Activated naive CD4-positive, alpha-beta T cell treated with anti-CD3 and anti-CD28 coated beads, Interleukin-2, amount 10 ng/mL, durations not matched to agents 7 days and 5 days (primary cell): Measurements from ENCODE around the gene HNRNPA3.

Experiments
- CTCF ChIA-PET: fragments of 350-600 bp; sonication (Branson Sonifier 250); formaldehyde crosslinking; loops from one replicate; lab custom pipeline; 2021; ENCODE audit warnings: antibody characterized with exemption; lab: Charles Lee
- DNase-seq: peaks from one replicate; pipeline ENCODE4 v3.0.0-alpha.2; 2020
- H3K27ac Mint-ChIP-seq: one replicate; pipeline ENCODE4 v1.8.0; 2021; ENCODE audit warnings: mild to moderate bottlenecking, moderate library complexity, mixed read lengths
- H3K27me3 Mint-ChIP-seq: one replicate; pipeline ENCODE4 v1.8.0; 2021; ENCODE audit warnings: mild to moderate bottlenecking, mixed read lengths
- H3K36me3 Mint-ChIP-seq: one replicate; pipeline ENCODE4 v1.8.0; 2021; ENCODE audit warnings: mixed read lengths
- H3K4me1 Mint-ChIP-seq: one replicate; pipeline ENCODE4 v1.8.0; 2021; ENCODE audit warnings: mixed read lengths
- H3K4me3 Mint-ChIP-seq: one replicate; pipeline ENCODE4 v1.8.0; 2021; ENCODE audit warnings: mild to moderate bottlenecking, moderate library complexity, mixed read lengths
- H3K9me3 Mint-ChIP-seq: one replicate; pipeline ENCODE4 v1.8.0; 2021; ENCODE audit warnings: mixed read lengths

Gene HNRNPA3

DNA sequence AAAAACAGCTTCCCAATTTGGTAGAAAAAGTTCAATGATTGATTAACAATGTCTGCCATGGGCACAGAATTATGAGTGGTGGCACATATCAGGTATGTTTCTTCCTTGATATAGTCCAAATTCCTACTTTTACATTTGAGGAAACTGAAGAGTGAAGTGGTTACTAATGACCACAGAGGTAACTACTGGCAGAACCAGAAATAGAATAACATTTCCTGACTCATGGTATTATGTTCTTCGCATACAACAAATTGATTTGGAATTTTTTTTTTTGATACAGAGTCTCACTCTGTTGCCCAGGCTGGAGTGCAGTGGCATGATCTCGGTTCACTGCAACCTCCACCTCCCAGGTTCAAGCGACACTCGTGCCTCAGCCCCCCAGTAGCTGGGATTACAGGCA lies 57.9 kb downstream of the HNRNPA3 start:
- Mint-ChIP-seq H3K9me3 (no peaks in the 10 kb centered on the region), H3K27ac (no peak overlapping the region), H3K27me3 (no peaks in the 10 kb centered on the region), H3K36me3 (peaks cover 9% of the 10 kb centered on the region), H3K4me3 (no peak overlapping the region), H3K4me1 (peaks cover 52% of the 10 kb centered on the region)
- DNase-seq = no peak
- CTCF ChIA-PET = interaction anchor here (2.8 to 3.9 kb wide), 2 partner anchors 12 to 26 kb away, joined by 10 to 19 read pairs; no protein-coding TSS in a partner anchor

DNA sequence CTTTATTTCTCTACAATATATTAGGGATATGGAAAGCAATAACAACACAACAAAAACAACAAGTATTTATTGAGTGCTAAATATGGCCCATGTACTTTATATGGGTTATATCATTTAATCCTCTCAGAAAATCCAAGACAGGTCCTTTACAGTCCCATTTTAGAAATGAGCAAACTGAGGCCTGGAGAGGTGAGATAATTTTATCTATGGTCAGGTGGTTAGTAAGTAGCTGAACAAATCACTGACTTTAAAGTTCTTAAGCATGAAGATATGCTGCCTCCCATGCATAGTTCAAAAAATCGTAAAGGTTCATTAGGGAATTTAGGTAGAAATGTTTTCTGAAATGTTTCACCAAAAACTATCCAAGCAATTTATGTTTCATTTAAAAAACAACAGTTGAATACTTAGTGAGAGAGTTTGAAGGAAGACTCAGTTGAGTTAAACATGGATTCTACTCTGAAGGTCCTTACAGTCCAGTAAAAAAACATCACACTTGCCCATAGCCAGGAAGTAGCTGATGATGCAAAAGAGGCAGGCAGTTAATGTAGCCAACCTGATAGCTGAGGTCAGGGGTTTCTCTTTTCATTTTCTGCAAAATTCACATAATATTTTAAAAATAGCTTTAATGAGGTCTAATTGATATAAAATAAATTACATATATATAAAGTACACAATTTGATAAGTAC lies 59.5 kb downstream of the HNRNPA3 start:
- Mint-ChIP-seq H3K4me3 (no peak overlapping the region), H3K27ac (no peak overlapping the region), H3K27me3 (no peaks in the 10 kb centered on the region), H3K36me3 (peaks cover 9% of the 10 kb centered on the region), H3K9me3 (no peaks in the 10 kb centered on the region), H3K4me1 (peaks cover 37% of the 10 kb centered on the region)
- no peak for DNase-seq
- CTCF ChIA-PET = interaction anchor here (0.6 to 3.9 kb wide), 6 partner anchors 8 to 107 kb away, joined by 3 to 19 read pairs (median 8); partner anchors contain the start of gene NFE2L2

DNA sequence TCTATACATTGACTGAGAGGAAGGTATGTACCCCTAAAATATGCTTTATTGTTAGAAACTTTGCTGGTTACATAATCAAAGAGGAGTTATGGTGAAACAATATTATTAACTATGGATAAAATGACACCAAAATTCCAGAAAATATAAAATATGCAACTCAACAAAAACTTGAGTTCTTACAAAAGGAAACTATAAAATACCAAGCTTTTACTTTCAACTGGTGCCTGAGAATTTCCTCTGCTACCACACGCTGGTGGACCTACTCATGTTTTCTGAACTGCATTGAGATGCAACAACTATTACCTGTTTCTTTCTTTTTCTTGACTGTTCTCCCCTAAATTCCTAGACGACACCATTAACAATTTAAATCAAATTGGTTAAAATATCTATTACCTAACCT lies 60.2 kb downstream of the HNRNPA3 start:
- H3K27ac Mint-ChIP-seq = no peak overlapping the region
- no peak overlapping the region for H3K4me3 Mint-ChIP-seq
- peaks cover 30% of the 10 kb centered on the region for H3K4me1 Mint-ChIP-seq
- no peaks in the 10 kb centered on the region for H3K9me3 Mint-ChIP-seq
- peaks cover 4% of the 10 kb centered on the region for H3K36me3 Mint-ChIP-seq
- DNase-seq = no peak
- CTCF ChIA-PET = interaction anchor here (0.6 to 3.9 kb wide), 6 partner anchors 9 to 31 kb away, joined by 3 to 19 read pairs (median 8); partner anchors contain the start of gene NFE2L2
- H3K27me3 Mint-ChIP-seq = no peaks in the 10 kb centered on the region

DNA sequence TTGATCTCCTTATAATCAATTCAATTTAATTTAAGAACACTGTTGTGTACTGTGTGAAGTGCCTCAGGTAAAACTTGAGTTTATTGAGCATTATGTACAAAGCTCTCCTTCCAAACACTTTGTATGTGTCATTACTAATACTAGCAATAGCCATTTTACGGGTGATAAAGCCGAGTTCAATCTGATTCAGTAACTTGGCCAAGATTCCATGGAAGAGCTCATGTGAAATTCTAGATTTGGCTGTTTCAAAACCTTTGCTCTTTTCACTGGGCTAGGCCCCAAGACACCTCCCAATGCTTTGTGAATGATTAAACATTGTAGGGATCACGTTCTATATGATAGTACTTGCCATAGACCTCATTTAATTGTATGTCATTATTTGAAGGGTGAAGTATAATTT lies 60.8 kb downstream of the HNRNPA3 start:
- CTCF ChIA-PET = interaction anchor here (1.2 to 3.9 kb wide), 5 partner anchors 9 to 31 kb away, joined by 5 to 19 read pairs (median 10); partner anchors contain the start of gene NFE2L2
- Mint-ChIP-seq H3K9me3 (no peaks in the 10 kb centered on the region), H3K27me3 (no peaks in the 10 kb centered on the region), H3K36me3 (no peaks in the 10 kb centered on the region), H3K27ac (no peak overlapping the region), H3K4me1 (peaks cover 24% of the 10 kb centered on the region), H3K4me3 (no peak overlapping the region)
- DNase-seq = no peak
